ENCODE results near the gene PPBP.

PPBP gene

DNA sequence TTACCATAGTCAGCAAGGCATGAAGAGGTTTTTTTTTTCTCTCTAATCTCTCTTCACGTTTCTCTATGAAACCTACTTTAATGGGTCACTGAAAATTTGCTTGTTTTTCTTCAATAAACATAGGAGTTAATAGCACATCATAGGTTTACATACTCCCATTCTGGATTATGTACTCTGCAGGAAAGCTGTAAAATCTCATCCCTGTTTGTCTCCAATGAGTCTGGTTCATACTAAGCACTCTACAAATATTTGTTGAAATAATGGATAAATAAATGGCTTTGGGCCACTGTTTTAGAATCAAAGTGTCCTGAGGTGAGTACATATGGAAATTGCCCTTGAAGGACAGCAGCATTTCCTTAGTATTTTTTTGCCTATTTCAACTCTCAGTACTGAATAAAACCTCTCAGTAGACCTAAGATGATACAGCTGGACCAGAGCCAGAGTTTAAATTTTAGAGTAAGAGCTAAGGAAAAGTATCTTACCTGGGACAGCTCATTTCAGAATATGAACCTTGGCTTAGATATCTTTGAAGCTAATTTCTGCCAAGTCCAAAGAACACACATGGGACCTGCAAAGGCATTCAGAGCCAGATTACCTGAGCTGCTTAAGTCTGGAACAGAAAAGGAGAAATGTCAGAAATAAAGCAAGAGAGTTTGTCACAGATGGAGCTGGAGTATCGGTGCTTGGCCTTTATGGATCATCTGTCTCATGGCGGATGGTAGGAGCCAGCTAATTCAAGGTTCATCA lies 40.6 kb downstream of the PPBP start:
- no peak for DNase-seq

DNA sequence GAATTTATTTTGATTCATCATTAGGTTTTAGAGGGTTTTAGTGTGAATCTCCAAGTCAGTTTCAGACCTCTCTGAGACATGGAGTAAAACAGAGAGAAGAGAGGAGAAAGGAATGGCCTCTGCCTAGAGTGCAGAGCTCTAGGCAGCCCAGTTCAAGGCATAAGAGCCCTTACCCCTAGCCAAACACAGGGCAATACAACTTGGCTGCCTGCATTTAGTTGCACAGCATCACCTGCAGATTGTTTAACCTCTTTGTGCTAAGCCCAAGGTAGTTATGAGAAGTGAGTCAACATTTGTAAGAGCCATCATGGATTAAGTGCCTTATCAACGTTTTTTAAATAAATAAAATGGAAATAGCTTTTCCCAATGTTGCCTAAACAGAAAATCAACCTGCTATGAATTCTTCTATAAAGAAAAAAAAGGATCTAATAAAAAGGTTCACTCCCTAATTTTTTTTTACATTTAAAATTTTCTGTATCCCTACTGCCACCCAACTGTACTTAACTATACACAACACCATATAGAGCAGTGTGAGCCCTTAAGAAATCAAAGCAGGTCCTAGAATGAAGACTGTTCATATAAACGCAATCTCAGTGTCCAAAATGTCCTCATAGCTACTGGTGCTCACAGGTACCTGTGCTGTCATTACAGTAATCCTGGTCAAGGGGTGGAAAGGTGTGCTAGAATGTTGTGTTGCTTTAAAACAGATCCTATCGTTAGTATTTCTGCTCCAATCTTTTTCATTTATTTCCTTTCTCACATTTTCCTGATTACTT lies 42.1 kb downstream of the PPBP start:
- DNase-seq: no peak

DNA sequence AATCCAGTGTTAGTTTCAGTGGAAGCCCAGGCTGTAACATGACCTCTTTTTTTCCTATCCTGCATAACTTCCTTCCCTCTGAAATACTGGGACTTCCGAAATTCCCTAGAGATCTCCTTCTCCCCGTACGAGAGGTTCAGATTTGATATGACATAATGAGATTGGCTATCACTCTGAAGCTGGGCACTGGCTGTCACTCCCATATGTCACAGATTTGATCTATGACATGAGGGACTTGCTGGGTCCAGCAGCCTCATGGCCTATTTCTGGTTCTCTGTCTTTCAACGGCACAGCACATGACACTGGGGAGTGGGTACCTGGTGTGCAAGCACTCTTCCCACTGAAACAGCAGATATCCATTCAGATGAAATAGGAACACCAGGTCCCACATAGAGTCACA lies 42.9 kb downstream of the PPBP start:
- DNase-seq: no peak

DNA sequence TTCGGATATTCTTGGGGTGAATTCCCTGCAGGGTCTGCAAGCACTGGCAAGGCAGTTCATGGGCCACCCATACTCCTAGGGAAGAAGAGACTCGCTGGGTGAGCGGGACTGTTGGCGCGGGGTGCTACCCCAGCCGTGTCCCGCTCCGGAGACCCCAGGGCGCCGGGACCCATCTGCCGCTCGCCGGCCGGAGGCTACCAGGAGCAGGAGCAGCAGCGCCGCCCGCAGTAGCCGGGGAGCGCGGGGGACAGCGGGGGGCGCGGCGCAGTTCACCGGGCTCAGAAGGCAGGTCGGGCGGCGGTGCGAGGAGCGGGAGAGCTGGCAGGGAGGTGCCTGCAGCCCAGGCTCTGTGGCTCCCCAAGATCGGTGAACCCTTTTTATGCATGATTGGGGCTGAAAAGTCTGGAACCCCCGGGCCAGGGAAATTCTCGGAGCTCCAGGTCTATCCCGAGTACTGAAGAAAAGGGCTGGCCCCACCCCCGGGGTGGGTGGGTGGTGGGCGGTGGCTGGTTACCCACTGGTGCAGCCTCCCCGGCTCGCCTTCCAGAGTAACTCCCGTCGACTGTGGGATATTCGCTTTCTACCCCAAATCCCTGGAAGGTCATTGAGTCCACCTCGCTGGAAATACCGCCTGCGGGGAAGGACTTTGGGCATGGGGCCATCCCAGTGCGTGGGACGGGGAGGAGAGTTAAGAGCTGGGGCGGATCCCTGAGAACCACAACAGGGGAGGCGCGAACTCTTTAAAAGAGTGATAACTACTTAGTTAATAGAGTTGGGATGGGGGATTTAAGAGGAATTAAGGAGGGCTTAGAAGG lies 43.7 kb downstream of the PPBP start:
- DNase-seq: no peak

GRCh38 chr4:73943555-73943954 lies 44.4 kb downstream of the PPBP start:
- no peak for DNase-seq

DNA sequence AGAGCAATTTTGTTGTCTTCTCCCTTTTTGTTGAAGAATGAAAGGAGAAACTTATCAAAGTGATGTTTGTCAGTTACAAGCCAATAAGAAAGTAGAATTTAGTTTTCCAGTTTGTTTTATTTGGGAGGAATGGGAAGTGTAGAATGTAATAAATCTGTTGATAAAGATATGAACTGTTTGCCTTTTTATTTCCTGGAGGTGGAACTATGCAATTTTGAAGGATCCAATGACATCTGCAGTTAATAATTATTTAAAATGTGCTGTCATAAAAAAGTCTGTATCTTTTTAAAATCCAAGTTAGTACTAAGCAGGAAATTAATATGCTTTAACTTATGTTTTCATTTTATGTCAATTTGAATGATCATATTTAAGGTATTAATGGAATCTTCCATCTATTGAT lies 51.0 kb downstream of the PPBP start:
- no peak for DNase-seq
